ENCODE data around the gene OPCML. TPM values are rescaled to one million over a fixed set of nuclear protein-coding genes. Genes with fewer than 3 reads are reported as not detected.

OPCML gene
- total RNA-seq, 1 experiment from 2014 or later = not detected

DNA sequence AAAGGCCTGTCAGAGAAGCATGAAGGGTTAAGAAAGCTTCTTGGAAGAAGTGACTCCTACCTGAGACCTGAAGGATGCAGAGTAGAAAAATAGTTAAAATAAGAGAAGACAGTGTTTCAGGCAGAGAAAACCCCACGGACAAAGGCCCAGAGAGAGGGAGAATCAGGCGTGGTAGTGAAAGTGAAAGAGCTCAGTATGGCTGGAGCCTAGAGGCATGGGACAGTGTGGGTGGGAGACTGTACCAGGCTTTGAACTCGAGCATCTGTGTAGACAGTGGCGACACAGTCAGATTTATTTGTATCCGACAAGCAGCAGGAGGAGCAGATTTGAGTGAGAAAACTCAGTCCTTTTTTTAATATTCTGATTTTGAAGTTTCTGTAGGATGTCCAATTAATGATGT, 360.0 kb downstream of the OPCML start:
- POLR2A ChIA-PET (ENCODE audit: unreplicated experiment) = no interaction called here
- H3K27ac ChIP-seq (ENCODE audit: low read length) = no peak overlapping the region
- H3K79me2 ChIP-seq (ENCODE audit: low read length) = no peaks in the 10 kb centered on the region
- H3K4me1 ChIP-seq (ENCODE audit: insufficient read depth, low read length) = no peaks in the 10 kb centered on the region
- no peak overlapping the region for H2AFZ ChIP-seq (ENCODE audit: low read length)
- no peaks in the 10 kb centered on the region for H4K20me1 ChIP-seq (ENCODE audit: low read length)
- ATAC-seq (no peak), DNase-seq (no peak)
- no peaks in the 10 kb centered on the region for H3K36me3 ChIP-seq (ENCODE audit: low read depth, low read length)
- H3K9ac ChIP-seq (ENCODE audit: low read length) = no peak overlapping the region
- CTCF ChIA-PET = no interaction called here
- no peaks in the 10 kb centered on the region for H3F3A ChIP-seq (ENCODE audit: low read length, unreplicated experiment)
- no peak for TF ChIP-seq EZH2phosphoT487 (IDR thresholded peaks at IDR 0.05; ENCODE audit: borderline replicate concordance, low read length)
- TF ChIP-seq, protein P1, sequence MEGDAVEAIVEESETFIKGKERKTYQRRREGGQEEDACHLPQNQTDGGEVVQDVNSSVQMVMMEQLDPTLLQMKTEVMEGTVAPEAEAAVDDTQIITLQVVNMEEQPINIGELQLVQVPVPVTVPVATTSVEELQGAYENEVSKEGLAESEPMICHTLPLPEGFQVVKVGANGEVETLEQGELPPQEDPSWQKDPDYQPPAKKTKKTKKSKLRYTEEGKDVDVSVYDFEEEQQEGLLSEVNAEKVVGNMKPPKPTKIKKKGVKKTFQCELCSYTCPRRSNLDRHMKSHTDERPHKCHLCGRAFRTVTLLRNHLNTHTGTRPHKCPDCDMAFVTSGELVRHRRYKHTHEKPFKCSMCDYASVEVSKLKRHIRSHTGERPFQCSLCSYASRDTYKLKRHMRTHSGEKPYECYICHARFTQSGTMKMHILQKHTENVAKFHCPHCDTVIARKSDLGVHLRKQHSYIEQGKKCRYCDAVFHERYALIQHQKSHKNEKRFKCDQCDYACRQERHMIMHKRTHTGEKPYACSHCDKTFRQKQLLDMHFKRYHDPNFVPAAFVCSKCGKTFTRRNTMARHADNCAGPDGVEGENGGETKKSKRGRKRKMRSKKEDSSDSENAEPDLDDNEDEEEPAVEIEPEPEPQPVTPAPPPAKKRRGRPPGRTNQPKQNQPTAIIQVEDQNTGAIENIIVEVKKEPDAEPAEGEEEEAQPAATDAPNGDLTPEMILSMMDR (conservative IDR thresholded peaks at IDR 0.05; ENCODE audit: low read depth, low read length) = no peak
- TF ChIP-seq EZH2 (IDR thresholded peaks at IDR 0.05; ENCODE audit: low read length, unreplicated experiment) = no peak
- H3K9me3 ChIP-seq (ENCODE audit: low read length) = peaks cover 24% of the 10 kb centered on the region
- BruUV-seq (replicated peaks) = no TSS peak
- no peak overlapping the region for H3K4me2 ChIP-seq (ENCODE audit: low read length)
- H3K4me3 ChIP-seq (ENCODE audit: low read length) = no peak overlapping the region
- intact Hi-C loops (cut with micrococcal nuclease) = no loop called here
- H3K27me3 ChIP-seq (ENCODE audit: low read length) = no peaks in the 10 kb centered on the region
- H3K9me2 ChIP-seq (replicated peaks; ENCODE audit: low read length) = no peaks in the 10 kb centered on the region

DNA sequence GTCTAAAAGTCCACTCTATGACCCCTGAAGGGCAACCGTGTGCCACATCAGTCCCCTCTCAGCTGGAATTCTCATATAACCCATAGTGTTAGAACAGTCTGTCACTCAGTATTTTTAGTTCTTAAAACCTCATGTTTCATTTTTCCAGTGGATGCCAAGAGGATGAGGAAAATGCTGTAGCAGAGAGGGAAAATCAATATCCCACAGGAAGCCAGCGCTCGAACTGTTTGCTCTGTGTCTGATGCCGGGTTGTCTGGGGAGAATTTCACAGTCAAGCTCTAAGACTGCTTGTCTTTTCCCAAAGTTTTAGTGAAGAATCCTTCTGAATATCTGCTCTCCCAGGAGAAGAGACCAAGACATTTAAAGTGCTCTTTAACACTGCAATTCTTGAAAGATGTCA, 360.9 kb downstream of the OPCML start:
- ChIA-PET CTCF (no interaction called here), POLR2A (ENCODE audit: unreplicated experiment) (no interaction called here)
- Histone ChIP-seq H4K20me1 (ENCODE audit: low read length) (no peaks in the 10 kb centered on the region), H3K9me2 (replicated peaks; ENCODE audit: low read length) (no peaks in the 10 kb centered on the region), H3K9me3 (ENCODE audit: low read length) (peaks cover 23% of the 10 kb centered on the region), H3K9ac (ENCODE audit: low read length) (no peak overlapping the region), H3K27me3 (ENCODE audit: low read length) (no peaks in the 10 kb centered on the region), H3K79me2 (ENCODE audit: low read length) (no peaks in the 10 kb centered on the region), H2AFZ (ENCODE audit: low read length) (no peak overlapping the region), H3K36me3 (ENCODE audit: low read depth, low read length) (no peaks in the 10 kb centered on the region), H3K27ac (ENCODE audit: low read length) (no peak overlapping the region), H3K4me2 (ENCODE audit: low read length) (no peak overlapping the region), H3F3A (ENCODE audit: low read length, unreplicated experiment) (no peaks in the 10 kb centered on the region), H3K4me1 (ENCODE audit: insufficient read depth, low read length) (no peaks in the 10 kb centered on the region), H3K4me3 (ENCODE audit: low read length) (no peak overlapping the region)
- TF ChIP-seq EZH2phosphoT487 (IDR thresholded peaks at IDR 0.05; ENCODE audit: borderline replicate concordance, low read length) (no peak), EZH2 (IDR thresholded peaks at IDR 0.05; ENCODE audit: low read length, unreplicated experiment) (no peak)
- TF ChIP-seq, protein P1 (conservative IDR thresholded peaks at IDR 0.05; ENCODE audit: low read depth, low read length) = no peak
- no TSS peak for BruUV-seq (replicated peaks)
- no peak for DNase-seq
- no peak for ATAC-seq
- intact Hi-C loops (cut with micrococcal nuclease) = no loop called here

DNA sequence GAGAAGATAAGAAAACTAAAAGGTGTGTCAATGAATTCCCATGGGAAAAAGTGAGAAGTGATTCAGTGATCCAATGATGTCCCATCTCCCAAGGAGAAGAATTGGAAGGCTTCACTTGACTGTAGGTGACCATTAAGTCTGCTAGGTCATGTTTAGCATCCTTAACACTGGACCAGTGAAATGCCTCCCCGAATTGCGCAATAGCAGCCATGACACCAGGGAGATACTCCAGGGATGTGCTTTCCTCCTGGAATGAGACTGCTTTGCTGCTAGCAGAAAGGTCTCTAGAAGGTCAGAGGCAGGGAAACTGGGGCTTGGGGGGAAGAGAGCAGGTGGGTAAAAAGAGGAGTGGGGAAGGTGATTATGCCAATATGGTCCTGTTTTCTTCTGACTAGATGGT, 364.3 kb downstream of the OPCML start:
- H3K27ac ChIP-seq (ENCODE audit: low read length) = no peak overlapping the region
- no TSS peak for BruUV-seq (replicated peaks)
- H3K4me3 ChIP-seq (ENCODE audit: low read length) = no peak overlapping the region
- no peak overlapping the region for H3K9ac ChIP-seq (ENCODE audit: low read length)
- ATAC-seq = no peak
- H3K79me2 ChIP-seq (ENCODE audit: low read length) = no peaks in the 10 kb centered on the region
- ChIA-PET CTCF (no interaction called here), POLR2A (ENCODE audit: unreplicated experiment) (no interaction called here)
- H3F3A ChIP-seq (ENCODE audit: low read length, unreplicated experiment) = no peaks in the 10 kb centered on the region
- DNase-seq = no peak
- no peaks in the 10 kb centered on the region for H3K36me3 ChIP-seq (ENCODE audit: low read depth, low read length)
- TF ChIP-seq, protein P1 (conservative IDR thresholded peaks at IDR 0.05; ENCODE audit: low read depth, low read length) = no peak
- TF ChIP-seq EZH2 (IDR thresholded peaks at IDR 0.05; ENCODE audit: low read length, unreplicated experiment) = no peak
- no peak for TF ChIP-seq EZH2phosphoT487 (IDR thresholded peaks at IDR 0.05; ENCODE audit: borderline replicate concordance, low read length)
- H3K9me3 ChIP-seq (ENCODE audit: low read length) = peaks cover 16% of the 10 kb centered on the region
- intact Hi-C loops (cut with micrococcal nuclease) = no loop called here
- H3K27me3 ChIP-seq (ENCODE audit: low read length) = 0 out of 2 replicates have a peak, but pooled peaks cover under 1% of the 10 kb centered on the region
- H4K20me1 ChIP-seq (ENCODE audit: low read length) = no peaks in the 10 kb centered on the region
- H3K4me1 ChIP-seq (ENCODE audit: insufficient read depth, low read length) = no peaks in the 10 kb centered on the region
- no peaks in the 10 kb centered on the region for H3K9me2 ChIP-seq (replicated peaks; ENCODE audit: low read length)
- no peak overlapping the region for H3K4me2 ChIP-seq (ENCODE audit: low read length)
- H2AFZ ChIP-seq (ENCODE audit: low read length) = no peak overlapping the region

Measured in PC-3 (cell line).